GM06990 (cell line): ENCODE results near the gene CCDC88C.

Source experiments
- DNase-seq: peaks from one replicate; pipeline ENCODE4 v3.0.0-alpha.2; 2011; ENCODE audit not compliant: insufficient read length; ENCODE audit errors: extremely low read depth
- H3K27me3 ChIP-seq: replicated peaks from 2 replicates; pipeline ENCODE4 v1.6.0; 2011; ENCODE audit warnings: low read length; ENCODE audit not compliant: control insufficient read depth, insufficient read depth
- H3K36me3 ChIP-seq: 2 replicates; pipeline ENCODE4 v1.5.1; 2011; ENCODE audit warnings: low read length; ENCODE audit not compliant: control insufficient read depth, insufficient read depth
- H3K4me3 ChIP-seq: replicated peaks from 2 replicates; pipeline ENCODE4 v1.5.1; 2011; ENCODE audit warnings: low read depth, mild to moderate bottlenecking, control low read depth, low read length
- TF ChIP-seq, protein P1 (sequence below): IDR thresholded peaks from 2 replicates; pipeline ENCODE4 v1.5.1; 2011; ENCODE audit warnings: low read length, control low read depth, mild to moderate bottlenecking, inconsistent platforms; ENCODE audit not compliant: insufficient read depth, poor library complexity, severe bottlenecking

Gene CCDC88C

DNA sequence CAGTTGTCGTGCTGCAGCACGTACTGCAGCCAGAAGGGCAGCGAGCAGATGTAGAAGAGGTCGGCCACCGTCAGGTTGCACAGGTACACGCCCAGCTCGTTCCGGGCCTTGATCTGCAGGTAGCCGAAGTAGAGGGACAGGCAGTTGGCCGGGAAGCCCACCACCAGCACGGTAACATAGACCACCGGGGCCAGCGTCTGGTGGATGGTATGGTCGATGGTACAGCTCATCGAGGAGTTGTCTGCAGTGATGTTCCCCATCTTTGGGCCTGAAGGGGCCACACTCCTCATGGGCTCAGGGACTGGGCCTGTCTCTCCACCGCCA lies 182.9 kb downstream of the CCDC88C start:
- TF ChIP-seq, protein P1, sequence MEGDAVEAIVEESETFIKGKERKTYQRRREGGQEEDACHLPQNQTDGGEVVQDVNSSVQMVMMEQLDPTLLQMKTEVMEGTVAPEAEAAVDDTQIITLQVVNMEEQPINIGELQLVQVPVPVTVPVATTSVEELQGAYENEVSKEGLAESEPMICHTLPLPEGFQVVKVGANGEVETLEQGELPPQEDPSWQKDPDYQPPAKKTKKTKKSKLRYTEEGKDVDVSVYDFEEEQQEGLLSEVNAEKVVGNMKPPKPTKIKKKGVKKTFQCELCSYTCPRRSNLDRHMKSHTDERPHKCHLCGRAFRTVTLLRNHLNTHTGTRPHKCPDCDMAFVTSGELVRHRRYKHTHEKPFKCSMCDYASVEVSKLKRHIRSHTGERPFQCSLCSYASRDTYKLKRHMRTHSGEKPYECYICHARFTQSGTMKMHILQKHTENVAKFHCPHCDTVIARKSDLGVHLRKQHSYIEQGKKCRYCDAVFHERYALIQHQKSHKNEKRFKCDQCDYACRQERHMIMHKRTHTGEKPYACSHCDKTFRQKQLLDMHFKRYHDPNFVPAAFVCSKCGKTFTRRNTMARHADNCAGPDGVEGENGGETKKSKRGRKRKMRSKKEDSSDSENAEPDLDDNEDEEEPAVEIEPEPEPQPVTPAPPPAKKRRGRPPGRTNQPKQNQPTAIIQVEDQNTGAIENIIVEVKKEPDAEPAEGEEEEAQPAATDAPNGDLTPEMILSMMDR, result no peak
- H3K27me3 ChIP-seq, result no peaks in the 10 kb centered on the region
- no peak overlapping the region for H3K4me3 ChIP-seq
- no peak for DNase-seq
- H3K36me3 ChIP-seq, result no peaks in the 10 kb centered on the region; the same call in 1 of the 2 replicates

DNA sequence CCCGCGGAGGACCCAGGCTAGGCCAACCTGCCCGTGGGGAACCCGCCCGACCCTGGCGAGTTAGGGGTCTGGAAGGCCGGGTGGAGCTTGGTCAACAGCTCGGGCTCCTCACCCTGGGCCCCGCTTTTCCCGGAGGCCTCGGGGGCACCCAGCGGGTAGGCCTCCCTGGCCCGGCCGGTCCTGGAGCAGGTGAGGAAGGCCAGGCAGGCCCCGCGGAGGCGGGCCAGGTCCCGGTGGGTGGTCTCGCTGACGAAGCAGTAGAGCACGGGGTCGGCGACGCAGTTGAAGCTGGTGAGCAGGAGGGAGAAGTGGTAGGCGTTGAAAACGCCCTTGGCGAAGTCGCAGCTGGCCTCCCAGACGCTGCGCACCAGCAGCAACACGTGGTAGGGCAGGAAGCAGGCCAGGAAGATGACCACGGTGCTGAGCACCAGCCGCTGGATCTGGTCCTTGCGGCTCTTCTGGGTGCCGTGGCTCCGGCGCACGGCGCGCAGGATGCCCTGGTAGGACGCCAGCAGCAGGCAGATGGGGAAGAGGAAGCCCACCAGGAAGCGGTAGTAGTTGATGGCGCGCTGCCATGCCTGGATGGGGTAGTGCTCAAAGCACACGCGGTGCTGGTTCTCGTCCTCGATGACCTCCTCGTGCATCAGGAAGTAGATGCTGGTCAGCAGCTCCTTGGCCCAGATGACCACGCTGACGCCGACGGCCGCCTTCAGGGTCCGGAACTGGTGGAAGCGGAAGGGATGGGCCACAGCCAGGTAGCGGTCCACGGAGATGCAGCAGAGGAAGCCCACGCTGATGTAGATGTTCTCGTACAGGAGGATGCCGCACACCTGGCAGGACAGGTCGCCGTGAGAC lies 183.5 kb downstream of the CCDC88C start:
- Histone ChIP-seq H3K4me3 (no peak overlapping the region), H3K27me3 (no peaks in the 10 kb centered on the region), H3K36me3 (no peaks in the 10 kb centered on the region; the same call in 1 of the 2 replicates)
- TF ChIP-seq, protein P1, result no peak
- DNase-seq, result no peak

DNA sequence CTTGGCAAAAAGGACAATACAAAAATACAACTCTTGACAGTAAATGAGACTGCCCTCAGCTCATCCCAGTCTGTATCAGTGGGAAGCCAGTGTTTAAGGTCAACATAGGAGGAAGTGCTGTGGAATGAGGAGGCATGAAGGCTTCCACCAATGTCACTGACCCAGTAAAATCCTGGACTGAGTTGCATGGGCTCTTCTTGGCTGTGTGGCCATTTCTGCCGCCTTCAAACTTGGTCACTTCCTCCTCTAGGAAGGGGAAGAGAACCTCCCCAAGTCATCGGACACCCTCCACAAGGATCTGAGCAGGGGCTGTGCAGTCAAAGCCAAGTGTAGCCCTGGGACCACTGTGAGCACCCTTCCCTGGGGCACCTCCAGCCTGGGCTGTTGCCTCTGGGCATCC lies 185.0 kb downstream of the CCDC88C start:
- no peak for DNase-seq
- TF ChIP-seq, protein P1, result no peak
- H3K27me3 ChIP-seq, result no peaks in the 10 kb centered on the region
- no peak overlapping the region for H3K4me3 ChIP-seq
- H3K36me3 ChIP-seq, result no peaks in the 10 kb centered on the region; the same call in 1 of the 2 replicates

DNA sequence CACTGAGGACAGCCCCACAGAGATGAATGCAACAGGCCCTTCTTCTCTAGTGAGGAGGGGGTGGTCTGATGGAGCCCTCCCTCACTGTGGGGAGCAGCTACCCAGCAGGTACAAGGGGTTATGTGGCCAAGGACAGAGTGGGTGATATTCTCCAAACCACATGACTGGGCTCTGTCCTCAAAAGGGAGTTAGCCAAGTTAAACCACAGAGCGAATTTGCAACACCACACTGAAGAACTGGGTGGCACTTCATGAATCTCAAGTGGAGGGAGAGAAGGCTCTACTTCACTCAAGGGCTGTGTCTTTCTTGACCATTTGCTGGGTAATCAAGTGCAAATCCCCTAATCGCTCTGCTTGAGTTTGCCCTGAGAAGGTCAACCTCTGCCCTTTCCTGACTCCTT lies 185.6 kb downstream of the CCDC88C start:
- TF ChIP-seq, protein P1, result no peak
- H3K4me3 ChIP-seq, result no peak overlapping the region
- H3K27me3 ChIP-seq, result no peaks in the 10 kb centered on the region
- no peak for DNase-seq
- no peaks in the 10 kb centered on the region; the same call in 1 of the 2 replicates for H3K36me3 ChIP-seq

DNA sequence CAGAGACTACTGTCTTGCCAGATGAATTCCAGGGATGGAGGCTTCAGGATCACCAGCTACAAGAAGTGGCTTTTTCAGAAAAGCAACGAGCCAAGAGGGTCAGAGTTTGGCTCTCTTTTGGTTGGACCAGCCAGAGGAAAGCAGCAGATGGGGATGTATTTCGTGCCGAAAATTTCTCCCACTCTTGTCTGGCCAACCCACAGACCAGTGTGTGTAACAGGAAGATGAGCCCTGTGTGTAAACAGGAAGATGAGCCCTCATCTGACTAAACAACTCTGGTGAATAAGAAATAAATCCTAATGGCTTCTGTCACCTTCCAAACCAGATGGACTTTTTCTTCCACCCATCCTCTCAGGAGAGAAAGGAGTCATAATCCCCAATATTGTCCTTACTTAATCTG lies 186.2 kb downstream of the CCDC88C start:
- Histone ChIP-seq H3K27me3 (no peaks in the 10 kb centered on the region), H3K36me3 (no peaks in the 10 kb centered on the region; the same call in 1 of the 2 replicates), H3K4me3 (no peak overlapping the region)
- no peak for DNase-seq
- TF ChIP-seq, protein P1, result no peak
